PFSK-1 (cell line): ENCODE data around the gene ALPI.

Experiments used
- REST ChIP-seq, 2 experiments: IDR thresholded peaks; 2 replicates each; pipeline versions ENCODE4 v1.6.1 to v1.8.0; 2011 to 2012; ENCODE audit warnings: low read depth in 2 of 2, low read length in 2 of 2, control low read depth in 1 of 2, inconsistent platforms in 1 of 2, mild to moderate bottlenecking in 1 of 2, moderate library complexity in 1 of 2; ENCODE audit not compliant: insufficient read depth in 1 of 2
- TAF1 ChIP-seq: IDR thresholded peaks from 2 replicates; pipeline ENCODE4 v1.6.1; 2012; ENCODE audit warnings: low read length, control low read depth, borderline replicate concordance; ENCODE audit not compliant: insufficient read depth

DNA sequence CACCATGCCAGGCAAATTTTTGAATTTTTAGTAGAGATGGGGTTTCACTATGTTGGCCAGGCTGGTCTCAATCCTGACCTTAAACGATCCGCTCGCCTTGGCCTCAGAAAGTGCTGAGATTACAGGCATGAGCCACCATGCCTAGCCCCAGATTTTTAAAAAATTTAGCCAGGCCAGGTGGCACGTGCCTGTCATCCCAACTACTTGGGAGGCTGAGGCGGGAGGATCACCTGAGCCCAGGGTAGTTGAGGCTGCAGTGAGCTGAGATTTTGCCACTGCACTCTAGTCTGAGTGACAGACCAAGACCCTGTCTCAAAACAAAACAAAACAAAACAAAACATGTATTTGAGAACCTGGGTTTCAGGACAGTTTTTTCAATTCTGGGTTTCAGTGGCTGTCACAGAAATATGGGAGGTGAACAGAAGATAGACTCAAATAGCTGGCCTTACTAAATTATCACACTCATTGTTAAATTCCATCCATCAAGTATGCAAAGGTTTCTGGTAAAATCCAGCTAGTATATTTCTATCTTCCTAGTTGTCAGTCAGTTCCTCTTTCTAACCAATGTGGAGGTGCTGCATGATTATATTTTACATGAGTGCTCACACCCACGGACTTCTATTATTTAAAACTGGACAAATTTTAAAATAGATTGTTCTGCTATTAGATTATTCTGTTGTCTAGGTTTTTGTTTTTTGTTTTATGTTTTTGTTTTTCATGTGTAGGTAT, 43.9 kb upstream of the ALPI start:
- TF ChIP-seq TAF1 (no peak), REST (IDR thresholded peaks at IDR 0.05; ENCODE audit: insufficient read depth in 1 of 2, low read depth in 2 of 2, low read length in 2 of 2) (no peak)
